Left hindlimb (tissue), 1 donor: Measurements from ENCODE around the gene ORMDL1.
"Not testable (repeated sequence)": the region's sequence is repeated elsewhere in the genome, so short reads cannot be mapped to it uniquely, and the experiment has no call there.

ENCODE experiments used
- DNase-seq: peaks from one replicate; pipeline ENCODE4 v3.0.0-alpha.2; 2018

The ORMDL1 gene

DNA sequence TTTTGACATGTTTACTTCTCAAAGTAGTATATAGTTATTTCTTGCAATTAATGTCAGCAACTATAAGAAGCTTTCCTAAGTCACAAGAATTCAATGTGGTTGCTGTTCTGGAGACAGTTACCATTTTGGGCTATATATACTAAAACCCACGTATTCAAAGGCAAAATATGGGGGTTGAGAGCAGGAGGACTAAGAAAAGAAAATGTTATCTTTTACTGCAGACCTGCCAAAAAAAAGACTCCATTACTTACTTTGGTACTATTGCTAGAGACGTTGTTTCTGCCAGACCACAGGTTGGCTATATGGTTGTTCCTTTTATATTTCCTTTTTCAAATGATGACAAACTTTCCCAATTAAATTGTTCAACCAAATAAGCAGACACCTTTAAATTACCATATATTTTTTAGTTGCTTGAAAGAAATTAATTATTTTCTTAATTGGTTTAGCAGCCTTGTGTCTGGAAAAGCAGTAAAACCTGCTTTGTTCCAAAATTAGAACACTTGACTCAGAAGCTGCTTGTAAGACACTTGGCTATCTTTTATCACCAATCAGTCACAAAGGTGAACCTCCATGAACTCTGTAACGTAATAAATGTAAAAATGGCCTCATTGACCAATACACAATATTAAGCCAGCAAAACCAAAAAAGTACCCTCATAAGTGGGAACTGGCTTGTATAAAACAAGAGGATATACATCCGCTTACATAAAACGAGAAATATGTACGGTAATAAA is 13.4 kb downstream of the ORMDL1 start:
- no peak for DNase-seq

DNA sequence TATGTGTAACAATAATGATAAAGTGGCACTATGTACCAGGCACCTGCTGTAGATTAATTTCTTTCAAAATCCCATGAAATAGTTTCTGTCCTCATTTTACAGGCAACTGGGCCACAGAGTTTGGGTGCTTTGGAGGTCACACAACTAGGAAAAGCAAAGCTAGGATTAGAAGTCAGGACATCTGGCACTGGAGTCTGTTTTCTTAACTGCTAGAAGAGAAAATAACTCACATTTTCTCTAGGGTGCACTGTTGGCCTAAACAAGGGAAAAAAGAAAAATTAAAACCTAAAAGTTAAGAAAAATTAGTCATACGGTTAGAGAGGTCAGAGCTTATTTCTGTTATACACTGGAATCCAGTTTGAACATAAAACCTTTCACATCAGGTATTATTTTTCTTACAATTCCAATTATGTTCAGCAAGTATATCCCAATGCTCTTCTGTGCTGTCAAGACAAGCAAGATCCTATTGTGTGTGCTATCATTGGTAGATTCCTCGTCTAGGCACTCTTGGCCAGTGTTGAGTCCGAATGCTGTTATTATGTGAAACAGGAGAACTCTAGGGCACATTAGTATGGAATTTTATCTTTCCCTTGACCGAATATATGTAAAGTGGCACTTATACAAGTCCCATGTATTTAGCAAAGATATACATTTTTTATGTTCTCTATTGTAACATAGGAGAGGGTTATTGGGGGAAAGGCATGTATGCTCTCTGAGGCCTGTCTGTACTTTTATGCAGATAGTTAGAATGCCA is 20.1 kb downstream of the ORMDL1 start:
- no peak for DNase-seq

DNA sequence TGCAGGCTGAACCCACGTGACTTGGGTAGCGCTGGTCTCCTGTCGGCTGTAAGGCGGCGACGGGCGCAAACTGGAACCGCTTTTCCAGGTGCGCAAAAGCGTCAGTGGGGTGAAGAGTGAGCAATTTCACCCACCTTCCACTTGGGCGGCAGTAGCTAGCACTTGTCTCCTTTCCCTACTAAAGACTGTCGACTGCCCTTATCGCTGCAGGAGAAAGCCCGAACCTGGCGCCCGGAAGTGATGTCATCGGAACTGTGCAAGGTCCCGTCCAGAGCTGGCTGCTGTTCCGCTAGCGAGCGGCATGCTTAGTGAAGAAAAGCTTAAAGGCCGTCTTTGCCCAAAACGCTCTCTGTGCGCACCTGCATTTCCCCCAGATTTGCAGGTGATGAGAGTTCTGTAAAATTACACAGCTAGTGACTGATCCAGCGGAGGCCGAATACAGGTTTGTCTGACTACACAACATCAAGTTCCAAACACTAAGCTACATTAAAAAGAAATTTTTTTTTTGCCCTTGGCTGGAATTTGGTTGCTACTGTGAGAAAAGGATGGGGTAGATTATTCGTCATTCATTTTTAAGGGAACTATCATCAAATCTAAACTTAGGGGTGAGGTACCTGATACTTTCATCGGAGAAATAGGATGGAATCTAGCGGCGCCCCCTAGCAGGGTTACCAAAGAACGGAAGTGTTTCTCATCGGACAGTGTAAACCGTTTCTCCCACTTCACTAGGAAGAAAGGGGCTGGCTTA is 21.4 kb downstream of the ORMDL1 start, which contains the start of gene OSGEPL1:
Gene OSGEPL1 (minus strand): TSS at position 242 of the 748 bp plus-strand sequence. CDS start 1,152 bp downstream, outside the sequence.
- DNase-seq = peak; percentile 93

DNA sequence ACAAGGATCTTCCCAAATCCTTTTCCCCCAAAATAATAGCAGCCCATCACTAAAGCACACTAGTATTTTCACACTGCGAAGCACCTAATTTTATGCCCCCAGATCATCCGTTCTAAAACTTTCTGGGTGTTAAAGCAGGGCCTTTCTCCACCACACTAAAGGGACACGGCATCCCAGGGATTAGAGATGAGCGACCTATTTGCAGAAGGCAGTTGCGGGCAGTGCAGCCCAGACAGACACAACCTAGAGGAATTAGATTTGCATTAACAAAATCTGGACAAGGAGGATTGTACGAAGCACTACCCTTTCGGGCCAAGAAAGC is 21.9 kb downstream of the ORMDL1 start:
- no peak for DNase-seq

DNA sequence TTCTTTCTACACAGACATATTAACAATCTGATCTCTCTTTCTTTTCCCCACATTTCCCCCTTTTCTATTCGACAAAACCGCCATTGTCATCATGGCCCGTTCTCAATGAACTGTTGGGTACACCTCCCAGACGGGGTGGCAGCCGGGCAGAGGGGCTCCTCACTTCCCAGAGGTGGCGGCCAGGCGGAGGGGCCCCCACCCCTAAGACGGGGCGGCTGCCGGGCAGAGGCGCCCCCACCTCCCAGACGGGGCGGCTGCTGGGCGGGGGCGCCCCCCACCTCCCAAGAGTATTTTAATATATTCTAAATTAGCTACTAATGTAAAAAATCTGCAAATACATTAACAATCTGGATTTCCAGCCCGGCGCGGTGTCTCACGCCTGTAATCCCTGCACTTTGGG is 24.0 kb downstream of the ORMDL1 start:
- not testable (repeated sequence) for DNase-seq

DNA sequence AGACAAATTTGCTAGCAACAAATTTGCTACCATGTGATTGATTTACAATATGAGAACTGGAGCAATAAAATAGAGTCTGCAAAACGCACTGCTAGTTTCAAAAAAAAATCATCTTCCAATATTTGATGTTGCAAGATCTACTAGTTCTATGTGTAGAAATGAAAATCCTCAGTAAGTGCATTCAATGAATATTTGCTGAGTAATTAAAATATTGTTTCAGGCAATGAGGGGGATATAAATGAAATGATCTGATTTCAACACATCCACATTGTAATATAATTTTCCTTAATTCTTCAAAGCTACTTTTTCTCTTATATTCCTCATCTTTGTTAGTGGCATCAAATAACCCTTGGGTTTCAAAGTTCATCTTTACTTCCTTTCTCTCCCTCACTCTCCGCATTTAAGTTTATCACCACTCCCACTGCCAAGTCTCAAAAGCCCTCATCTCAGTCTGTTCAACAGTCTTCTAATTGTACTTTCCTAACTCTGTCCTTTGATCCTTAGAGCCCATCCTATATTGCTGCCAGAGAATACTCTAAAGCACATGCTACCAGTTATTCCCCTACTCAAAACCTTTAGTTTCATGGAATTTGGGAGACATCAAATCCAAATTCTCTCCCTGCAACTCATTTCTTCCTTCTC is 27.7 kb downstream of the ORMDL1 start:
- DNase-seq = no peak

DNA sequence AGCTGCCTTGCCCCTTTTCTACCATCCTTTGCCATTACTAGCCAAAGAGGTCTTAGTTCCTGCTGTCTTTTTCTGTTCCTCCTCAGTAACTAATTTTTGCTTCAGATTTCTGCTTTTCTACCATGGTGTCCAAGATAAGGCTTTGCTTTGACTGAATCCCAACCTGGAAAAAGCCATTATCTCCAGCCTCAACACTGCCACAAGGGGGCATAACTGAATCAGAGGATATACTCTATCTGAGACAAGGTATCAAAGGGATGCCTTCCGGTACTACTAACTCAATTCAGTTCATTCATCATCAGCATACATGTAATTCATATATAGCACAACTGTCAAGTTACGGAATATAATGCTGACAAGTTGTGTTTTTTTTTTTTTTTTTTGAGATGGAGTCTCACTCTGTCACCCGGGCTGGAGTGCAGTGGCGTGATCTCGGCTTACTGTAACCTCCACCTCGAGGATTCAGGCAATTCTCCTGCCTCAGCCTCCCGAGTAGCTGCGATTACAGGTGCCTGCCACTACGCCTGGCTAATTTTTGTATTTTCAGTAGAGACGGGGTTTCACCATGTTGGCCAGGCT is 33.0 kb downstream of the ORMDL1 start:
- DNase-seq = no peak

DNA sequence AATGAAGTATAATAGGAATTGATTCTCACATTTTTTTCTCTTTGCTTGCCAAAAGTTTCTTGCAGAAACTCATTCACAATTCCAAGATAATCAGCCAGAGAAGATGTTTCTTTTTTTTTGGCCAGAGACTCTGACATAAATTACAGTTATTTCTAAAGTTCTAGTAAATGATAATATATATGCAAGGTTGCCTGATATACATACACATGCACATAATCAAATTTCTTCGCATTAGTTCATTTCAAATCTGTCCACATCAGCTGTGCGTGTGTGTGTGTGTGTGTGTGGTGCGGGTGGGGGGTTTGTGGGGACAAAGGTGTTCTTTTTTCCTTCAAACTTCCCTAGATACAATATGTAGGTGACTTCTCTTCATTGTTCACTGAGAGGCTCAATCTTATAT is 54.7 kb downstream of the ORMDL1 start:
- DNase-seq = no peak

DNA sequence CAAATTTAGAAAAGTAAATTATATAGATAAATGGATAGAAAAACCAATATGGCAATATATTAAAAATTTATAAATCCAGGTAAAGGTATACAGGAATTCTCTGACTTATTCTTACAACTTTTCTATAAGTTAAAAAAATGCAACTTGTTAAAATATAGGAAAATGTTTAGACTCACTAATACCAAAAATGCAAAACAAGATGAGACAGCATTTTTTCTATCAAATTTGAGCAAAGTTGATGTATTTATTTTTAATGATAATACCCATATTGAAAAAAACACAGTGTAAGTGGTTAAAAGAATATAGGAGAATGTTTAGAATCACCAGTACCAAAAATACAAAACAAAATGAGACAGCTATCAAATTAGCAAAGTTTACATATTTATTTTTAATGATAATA is 57.3 kb downstream of the ORMDL1 start:
- DNase-seq = no peak

DNA sequence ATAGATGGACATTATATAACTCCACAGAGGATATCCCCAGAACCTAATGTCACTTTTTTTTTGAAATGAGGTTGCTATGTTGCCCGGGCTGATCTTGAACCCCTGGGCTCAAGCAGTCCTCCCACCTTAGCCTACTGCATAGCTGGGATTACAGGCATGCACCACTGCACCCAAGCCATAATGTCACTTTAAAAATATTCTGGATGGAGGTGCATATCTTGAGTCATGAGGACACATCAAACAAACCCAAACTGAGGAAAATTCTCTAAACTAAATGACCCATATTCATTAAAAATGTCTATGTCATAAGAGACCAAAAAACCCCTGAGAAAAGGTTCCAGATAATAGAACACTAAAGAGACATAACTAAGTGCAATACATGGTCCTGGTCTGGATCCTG is 57.9 kb downstream of the ORMDL1 start:
- DNase-seq = no peak

DNA sequence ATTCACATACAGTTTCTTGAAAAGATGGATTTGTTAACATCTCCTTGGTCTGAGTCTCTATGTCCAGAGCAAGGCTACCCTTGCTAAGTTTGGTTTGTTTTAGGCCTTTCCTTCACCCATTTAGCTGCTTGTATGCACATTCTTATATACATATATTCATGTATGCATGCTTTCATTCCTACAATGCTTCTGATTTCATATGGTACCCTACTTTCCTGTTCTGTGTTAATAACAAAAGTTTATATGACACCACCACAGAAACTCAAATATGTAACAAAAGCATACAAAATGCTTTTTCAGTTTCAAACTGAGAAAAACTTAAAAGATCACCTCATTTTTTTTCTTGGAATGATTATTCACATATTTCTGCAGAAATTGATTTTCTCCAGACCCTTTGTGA is 60.9 kb downstream of the ORMDL1 start:
- no peak for DNase-seq
